SK-N-SH (cell line): Measurements from ENCODE around the gene PHTF1. TPM values are rescaled to one million over a fixed set of nuclear protein-coding genes. Genes with fewer than 3 reads are reported as not detected.

Experiments
- CTCF ChIA-PET: fragments of 300-600, 350-600 bp; formaldehyde crosslinking; extraction: SDS; loops from one replicate; lab custom pipeline; 2021; lab: Yijun Ruan, JAX
- POLR2A ChIA-PET: fragments of 350-600 bp; sonication (Branson Sonifier 250); formaldehyde crosslinking; extraction: SDS; loops from one replicate; lab custom pipeline; 2020; ENCODE audit warnings: antibody characterized with exemption, inconsistent platforms; lab: Yijun Ruan, JAX
- DNase-seq: peaks from one replicate; pipeline ENCODE4 v3.0.0; 2012
- H2AFZ ChIP-seq: fragments of 200-600 bp; sonication (generic); 2 replicates; pipeline ENCODE4 v1.8.1; 2016; ENCODE audit warnings: antibody characterized with exemption, mild to moderate bottlenecking, low read depth
- H3F3A ChIP-seq: fragments of 200-600 bp; sonication (generic); replicated peaks from 2 replicates; pipeline ENCODE3; 2016; ENCODE audit warnings: antibody characterized with exemption, mild to moderate bottlenecking; ENCODE audit not compliant: insufficient read depth
- H3K27ac ChIP-seq, 2 experiments: fragments of 200-500 bp in 1 of 2; fragments of 200-600 bp in 1 of 2; sonication (Bioruptor generic) in 1 of 2; sonication (generic), shearing (Covaris generic) in 1 of 2; 2 replicates each; pipeline versions ENCODE4 v1.5.1 to v1.6.1; 2014 to 2016; ENCODE audit warnings: low read depth in 2 of 2, inconsistent platforms in 1 of 2, low read length in 1 of 2, mild to moderate bottlenecking in 1 of 2, mixed read lengths in 1 of 2
- H3K27me3 ChIP-seq: fragments of 200-600 bp; sonication (generic), shearing (Covaris generic); 2 replicates; pipeline ENCODE4 v1.6.1; 2016; ENCODE audit warnings: mixed run types; ENCODE audit not compliant: insufficient read depth
- H3K36me3 ChIP-seq, 2 experiments: fragments of 200-500 bp in 1 of 2; fragments of 200-600 bp in 1 of 2; sonication (Bioruptor generic) in 1 of 2; sonication (generic) in 1 of 2; replicated peaks in 1 of 2; 2 replicates each; pipeline versions ENCODE3 to v1.5.1; 2014 to 2016; ENCODE audit warnings: low read length in 1 of 2, mild to moderate bottlenecking in 1 of 2; ENCODE audit not compliant: insufficient read depth in 2 of 2, control insufficient read depth in 1 of 2
- H3K4me1 ChIP-seq, 2 experiments: fragments of 200-500 bp in 1 of 2; fragments of 200-600 bp in 1 of 2; sonication (Bioruptor generic) in 1 of 2; sonication (generic), shearing (Covaris generic) in 1 of 2; 2 replicates each; pipeline versions ENCODE4 v1.5.1 to v1.6.1; 2014 to 2016; ENCODE audit warnings: low read depth in 1 of 2, low read length in 1 of 2, mixed run types in 1 of 2; ENCODE audit not compliant: insufficient read depth in 2 of 2, control insufficient read depth in 1 of 2
- H3K4me2 ChIP-seq: fragments of 200-600 bp; sonication (generic), shearing (Covaris generic); 2 replicates; pipeline ENCODE4 v1.6.1; 2017; ENCODE audit warnings: mixed run types
- H3K4me3 ChIP-seq, 2 experiments: fragments of 200-500 bp in 1 of 2; fragments of 200-600 bp in 1 of 2; sonication (Bioruptor generic) in 1 of 2; sonication (generic), shearing (Covaris generic) in 1 of 2; 2 replicates each; pipeline versions ENCODE4 v1.5.1 to v1.8.1; 2014 to 2016; ENCODE audit warnings: low read depth in 2 of 2, inconsistent platforms in 1 of 2, low read length in 1 of 2, mild to moderate bottlenecking in 1 of 2, mixed read lengths in 1 of 2, moderate library complexity in 1 of 2
- H3K79me2 ChIP-seq: fragments of 200-600 bp; sonication (generic); 2 replicates; pipeline ENCODE4 v1.8.1; 2017; ENCODE audit warnings: mild to moderate bottlenecking; ENCODE audit not compliant: insufficient read depth
- H3K9ac ChIP-seq: fragments of 200-600 bp; sonication (generic); 2 replicates; pipeline ENCODE4 v1.6.1; 2017; ENCODE audit warnings: mixed run types
- H3K9me2 ChIP-seq: fragments of 200-600 bp; sonication (generic); 2 replicates; pipeline ENCODE4 v1.6.1; 2017; ENCODE audit warnings: mixed run types
- H3K9me3 ChIP-seq: fragments of 200-600 bp; sonication (generic); 2 replicates; pipeline ENCODE4 v1.6.1; 2017; ENCODE audit warnings: mixed run types, mild to moderate bottlenecking, moderate library complexity
- H4K20me1 ChIP-seq: fragments of 200-600 bp; sonication (generic); 2 replicates; pipeline ENCODE4 v1.6.1; 2017; ENCODE audit warnings: mild to moderate bottlenecking, mixed run types; ENCODE audit not compliant: insufficient read depth
- CHD2 ChIP-seq: fragments of 150-350 bp; IDR thresholded peaks from 2 replicates; pipeline ENCODE4 v1.6.1; 2018; ENCODE audit warnings: low read length; ENCODE audit not compliant: partially characterized antibody
- CTCF ChIP-seq: fragments of 200-600 bp; sonication (generic); IDR thresholded peaks from 2 replicates; pipeline ENCODE4 v1.6.1; 2017; ENCODE audit warnings: antibody characterized with exemption, mild to moderate bottlenecking, moderate library complexity
- ELF1 ChIP-seq: IDR thresholded peaks from 2 replicates; pipeline ENCODE4 v1.4.0; 2012
- EP300 ChIP-seq, 2 experiments: IDR thresholded peaks; 2 replicates each; pipeline versions ENCODE4 v1.4.0 to v1.6.1; 2012; ENCODE audit warnings: borderline replicate concordance in 1 of 2, low read depth in 1 of 2, low read length in 1 of 2
- EZH2phosphoT487 ChIP-seq: fragments of 200-600 bp; sonication (generic); IDR thresholded peaks from 2 replicates; pipeline ENCODE4 v1.6.1; 2017; ENCODE audit warnings: low read depth, mixed run types, mild to moderate bottlenecking, antibody characterized with exemption, moderate library complexity, borderline replicate concordance
- FOSL2 ChIP-seq: IDR thresholded peaks from 2 replicates; pipeline ENCODE4 v1.4.0; 2012; ENCODE audit warnings: low read depth, mild to moderate bottlenecking, moderate library complexity, borderline replicate concordance
- FOXJ3 ChIP-seq: sonication (generic); formaldehyde crosslinking; IDR thresholded peaks from 2 replicates; pipeline ENCODE4 v1.5.1; 2020; ENCODE audit warnings: mild to moderate bottlenecking, missing genetic modification reagents
- FOXM1 ChIP-seq: IDR thresholded peaks from 2 replicates; pipeline ENCODE4 v1.4.0; 2012; ENCODE audit warnings: low read depth, mild to moderate bottlenecking
- GABPA ChIP-seq: IDR thresholded peaks from 2 replicates; pipeline ENCODE4 v1.4.0; 2012; ENCODE audit warnings: low read depth, mild to moderate bottlenecking
- GATA2 ChIP-seq: sonication (generic); formaldehyde crosslinking; IDR thresholded peaks from 2 replicates; pipeline ENCODE4 v1.5.0; 2020; ENCODE audit warnings: mild to moderate bottlenecking, missing genetic modification reagents
- IRF3 ChIP-seq: fragments of 150-350 bp; IDR thresholded peaks from 2 replicates; pipeline ENCODE4 v1.6.1; 2016; ENCODE audit warnings: mild to moderate bottlenecking, low read depth, low read length
- JUND ChIP-seq: IDR thresholded peaks from 2 replicates; pipeline ENCODE4 v1.4.0; 2012
- MEF2A ChIP-seq: IDR thresholded peaks from 2 replicates; pipeline ENCODE4 v1.4.0; 2012; ENCODE audit warnings: low read depth, borderline replicate concordance
- MXI1 ChIP-seq: IDR thresholded peaks from 2 replicates; pipeline ENCODE4 v1.6.1; 2012; ENCODE audit warnings: mild to moderate bottlenecking, low read depth, low read length, improper control_type of control experiment
- NFIC ChIP-seq: IDR thresholded peaks from 2 replicates; pipeline ENCODE4 v1.4.0; 2012; ENCODE audit warnings: borderline replicate concordance
- POLR2AphosphoS5 ChIP-seq: IDR thresholded peaks from 2 replicates; pipeline ENCODE4 v1.6.1; 2012; ENCODE audit warnings: low read depth, low read length
- RFX5 ChIP-seq: IDR thresholded peaks from 2 replicates; pipeline ENCODE4 v1.6.1; 2012; ENCODE audit warnings: mild to moderate bottlenecking, improper control_type of control experiment, low read length
- RXRA ChIP-seq: IDR thresholded peaks from 2 replicates; pipeline ENCODE4 v1.4.0; 2012; ENCODE audit warnings: low read depth, mild to moderate bottlenecking, borderline replicate concordance
- TCF12 ChIP-seq: IDR thresholded peaks from 2 replicates; pipeline ENCODE4 v1.4.0; 2012
- USF1 ChIP-seq: IDR thresholded peaks from 2 replicates; pipeline ENCODE4 v1.4.0; 2012; ENCODE audit warnings: low read depth, borderline replicate concordance
- WGBS: methylation state at CpG from one replicate; pipeline ENCODE4 v1.1.6; 2017; ENCODE audit warnings: low lambda C conversion rate; 5-methylcytosine and 5-hydroxymethylcytosine counted together
- polyA plus RNA-seq, 3 experiments: library from polyadenylated mRNA; depleted of rRNA; stranded (reverse); fragments of >200 nt; gene quantifications; 2 replicates each; pipeline ENCODE4 v1.2.3, GENCODE V29; 2012
- TF ChIP-seq, protein P1 (sequence below): IDR thresholded peaks from 2 replicates; pipeline ENCODE4 v1.6.1; 2012; ENCODE audit warnings: mild to moderate bottlenecking, low read depth, low read length, moderate library complexity
- TF ChIP-seq, protein P2 (sequence below): IDR thresholded peaks from 2 replicates; pipeline ENCODE4 v1.4.0; 2012; ENCODE audit warnings: low read depth
- TF ChIP-seq, protein P3 (sequence below): IDR thresholded peaks from 2 replicates; pipeline ENCODE4; 2012

The PHTF1 gene
- polyA plus RNA-seq, 1 of the 3 experiments (the other 2 are of a cell fraction): 10.8 TPM

- TF ChIP-seq CTCF: no peak
- no peak for TF ChIP-seq TCF12
Observed at GRCh38 chr1:113665071-113665470, 94.2 kb downstream of the PHTF1 start (continued).

- CTCF ChIA-PET: no interaction called here
- Histone ChIP-seq H3K9ac (no peak overlapping the region), H3K9me3 (no peaks in the 10 kb centered on the region), H3K36me3 (peaks cover 10 to 27% of the 10 kb centered on the region in 2 experiments), H3K4me1 (peaks cover 0 to 11% of the 10 kb centered on the region in 2 experiments; a peak in 2 of 4 replicates), H3K4me3 (no peak overlapping the region), H3K9me2 (no peaks in the 10 kb centered on the region), H3K27ac (peak overlapping the region in 1 of 2 experiments; percentile 62; a peak in 2 of 4 replicates), H3K4me2 (no peak overlapping the region), H3F3A (peaks cover 17% of the 10 kb centered on the region), H3K79me2 (no peaks in the 10 kb centered on the region), H4K20me1 (no peaks in the 10 kb centered on the region), H2AFZ (no peak overlapping the region), H3K27me3 (no peaks in the 10 kb centered on the region)
- WGBS: 72% methylated on average over 5 of the region's 5 CpGs
- POLR2A ChIA-PET: no interaction called here
- DNase-seq: no peak
- TF ChIP-seq POLR2AphosphoS5 (no peak), CHD2 (no peak), FOSL2 (peak; percentile 47; the same call in 1 of the 2 replicates), EZH2phosphoT487 (no peak), MXI1 (no peak), FOXJ3 (CRISPR knock-in tag) (no peak), RFX5 (no peak), USF1 (no peak), IRF3 (no peak), NFIC (no peak), MEF2A (no peak), TCF12 (peak; percentile 78), GATA2 (CRISPR knock-in tag) (no peak), ELF1 (no peak), GABPA (no peak), JUND (peak; percentile 42; the same call in 1 of the 2 replicates), RXRA (no peak), FOXM1 (no peak), EP300 (IDR thresholded peaks at IDR 0.05; ENCODE audit: borderline replicate concordance in 1 of 2, low read depth in 1 of 2, low read length in 1 of 2) (peak in 1 of 2 experiments; percentile 7; a peak in 1 of 4 replicates)
- TF ChIP-seq, protein P1, sequence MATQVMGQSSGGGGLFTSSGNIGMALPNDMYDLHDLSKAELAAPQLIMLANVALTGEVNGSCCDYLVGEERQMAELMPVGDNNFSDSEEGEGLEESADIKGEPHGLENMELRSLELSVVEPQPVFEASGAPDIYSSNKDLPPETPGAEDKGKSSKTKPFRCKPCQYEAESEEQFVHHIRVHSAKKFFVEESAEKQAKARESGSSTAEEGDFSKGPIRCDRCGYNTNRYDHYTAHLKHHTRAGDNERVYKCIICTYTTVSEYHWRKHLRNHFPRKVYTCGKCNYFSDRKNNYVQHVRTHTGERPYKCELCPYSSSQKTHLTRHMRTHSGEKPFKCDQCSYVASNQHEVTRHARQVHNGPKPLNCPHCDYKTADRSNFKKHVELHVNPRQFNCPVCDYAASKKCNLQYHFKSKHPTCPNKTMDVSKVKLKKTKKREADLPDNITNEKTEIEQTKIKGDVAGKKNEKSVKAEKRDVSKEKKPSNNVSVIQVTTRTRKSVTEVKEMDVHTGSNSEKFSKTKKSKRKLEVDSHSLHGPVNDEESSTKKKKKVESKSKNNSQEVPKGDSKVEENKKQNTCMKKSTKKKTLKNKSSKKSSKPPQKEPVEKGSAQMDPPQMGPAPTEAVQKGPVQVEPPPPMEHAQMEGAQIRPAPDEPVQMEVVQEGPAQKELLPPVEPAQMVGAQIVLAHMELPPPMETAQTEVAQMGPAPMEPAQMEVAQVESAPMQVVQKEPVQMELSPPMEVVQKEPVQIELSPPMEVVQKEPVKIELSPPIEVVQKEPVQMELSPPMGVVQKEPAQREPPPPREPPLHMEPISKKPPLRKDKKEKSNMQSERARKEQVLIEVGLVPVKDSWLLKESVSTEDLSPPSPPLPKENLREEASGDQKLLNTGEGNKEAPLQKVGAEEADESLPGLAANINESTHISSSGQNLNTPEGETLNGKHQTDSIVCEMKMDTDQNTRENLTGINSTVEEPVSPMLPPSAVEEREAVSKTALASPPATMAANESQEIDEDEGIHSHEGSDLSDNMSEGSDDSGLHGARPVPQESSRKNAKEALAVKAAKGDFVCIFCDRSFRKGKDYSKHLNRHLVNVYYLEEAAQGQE: no peak
- TF ChIP-seq, protein P2, sequence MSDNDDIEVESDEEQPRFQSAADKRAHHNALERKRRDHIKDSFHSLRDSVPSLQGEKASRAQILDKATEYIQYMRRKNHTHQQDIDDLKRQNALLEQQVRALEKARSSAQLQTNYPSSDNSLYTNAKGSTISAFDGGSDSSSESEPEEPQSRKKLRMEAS: no peak
- TF ChIP-seq, protein P3, sequence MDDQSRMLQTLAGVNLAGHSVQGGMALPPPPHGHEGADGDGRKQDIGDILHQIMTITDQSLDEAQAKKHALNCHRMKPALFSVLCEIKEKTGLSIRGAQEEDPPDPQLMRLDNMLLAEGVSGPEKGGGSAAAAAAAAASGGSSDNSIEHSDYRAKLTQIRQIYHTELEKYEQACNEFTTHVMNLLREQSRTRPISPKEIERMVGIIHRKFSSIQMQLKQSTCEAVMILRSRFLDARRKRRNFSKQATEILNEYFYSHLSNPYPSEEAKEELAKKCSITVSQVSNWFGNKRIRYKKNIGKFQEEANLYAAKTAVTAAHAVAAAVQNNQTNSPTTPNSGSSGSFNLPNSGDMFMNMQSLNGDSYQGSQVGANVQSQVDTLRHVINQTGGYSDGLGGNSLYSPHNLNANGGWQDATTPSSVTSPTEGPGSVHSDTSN: peak; percentile 48; the same call in 1 of the 2 replicates
Observed at GRCh38 chr1:113663165-113663951, 95.9 kb downstream of the PHTF1 start.
